Panc1 (cell line): ENCODE results near the gene DCC.

ENCODE experiments used
- TCF7L2 ChIP-seq: IDR thresholded peaks from 2 replicates; pipeline ENCODE4 v1.6.1; 2011; ENCODE audit warnings: mild to moderate bottlenecking, low read depth, low read length, inconsistent platforms
- TF ChIP-seq, protein P1 (sequence below): fragments of 450-650 bp; IDR thresholded peaks from 2 replicates; pipeline ENCODE4 v1.5.1; 2017; ENCODE audit warnings: mild to moderate bottlenecking
- TF ChIP-seq, protein P2 (sequence below), 2 experiments: IDR thresholded peaks; 2 replicates each; pipeline ENCODE4 v1.6.1; 2011 to 2012; ENCODE audit warnings: low read depth in 2 of 2, control low read depth in 1 of 2, low read length in 1 of 2, mild to moderate bottlenecking in 1 of 2, moderate library complexity in 1 of 2; ENCODE audit not compliant: insufficient read depth in 1 of 2

DNA sequence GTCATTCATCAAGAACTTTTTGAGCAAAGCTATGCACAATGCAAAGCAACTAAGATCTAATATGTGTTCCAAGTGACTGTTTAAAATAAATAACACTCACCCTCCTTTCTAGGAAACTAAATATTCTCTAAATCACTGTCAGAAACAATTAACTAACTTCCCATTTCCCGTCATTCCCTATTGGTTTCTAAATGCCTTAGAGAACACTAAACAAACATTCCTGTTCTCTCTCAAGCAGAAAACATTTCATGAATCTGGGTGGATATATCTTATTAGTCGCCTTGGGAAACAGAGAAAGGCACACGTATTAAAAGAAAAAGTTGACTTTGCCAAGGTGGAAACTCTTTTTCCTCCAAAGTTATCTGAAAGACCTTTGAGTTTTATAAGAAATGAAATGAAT is 1149.3 kb downstream of the DCC start:
- TF ChIP-seq, protein P1, sequence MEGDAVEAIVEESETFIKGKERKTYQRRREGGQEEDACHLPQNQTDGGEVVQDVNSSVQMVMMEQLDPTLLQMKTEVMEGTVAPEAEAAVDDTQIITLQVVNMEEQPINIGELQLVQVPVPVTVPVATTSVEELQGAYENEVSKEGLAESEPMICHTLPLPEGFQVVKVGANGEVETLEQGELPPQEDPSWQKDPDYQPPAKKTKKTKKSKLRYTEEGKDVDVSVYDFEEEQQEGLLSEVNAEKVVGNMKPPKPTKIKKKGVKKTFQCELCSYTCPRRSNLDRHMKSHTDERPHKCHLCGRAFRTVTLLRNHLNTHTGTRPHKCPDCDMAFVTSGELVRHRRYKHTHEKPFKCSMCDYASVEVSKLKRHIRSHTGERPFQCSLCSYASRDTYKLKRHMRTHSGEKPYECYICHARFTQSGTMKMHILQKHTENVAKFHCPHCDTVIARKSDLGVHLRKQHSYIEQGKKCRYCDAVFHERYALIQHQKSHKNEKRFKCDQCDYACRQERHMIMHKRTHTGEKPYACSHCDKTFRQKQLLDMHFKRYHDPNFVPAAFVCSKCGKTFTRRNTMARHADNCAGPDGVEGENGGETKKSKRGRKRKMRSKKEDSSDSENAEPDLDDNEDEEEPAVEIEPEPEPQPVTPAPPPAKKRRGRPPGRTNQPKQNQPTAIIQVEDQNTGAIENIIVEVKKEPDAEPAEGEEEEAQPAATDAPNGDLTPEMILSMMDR: no peak
- TF ChIP-seq, protein P2, sequence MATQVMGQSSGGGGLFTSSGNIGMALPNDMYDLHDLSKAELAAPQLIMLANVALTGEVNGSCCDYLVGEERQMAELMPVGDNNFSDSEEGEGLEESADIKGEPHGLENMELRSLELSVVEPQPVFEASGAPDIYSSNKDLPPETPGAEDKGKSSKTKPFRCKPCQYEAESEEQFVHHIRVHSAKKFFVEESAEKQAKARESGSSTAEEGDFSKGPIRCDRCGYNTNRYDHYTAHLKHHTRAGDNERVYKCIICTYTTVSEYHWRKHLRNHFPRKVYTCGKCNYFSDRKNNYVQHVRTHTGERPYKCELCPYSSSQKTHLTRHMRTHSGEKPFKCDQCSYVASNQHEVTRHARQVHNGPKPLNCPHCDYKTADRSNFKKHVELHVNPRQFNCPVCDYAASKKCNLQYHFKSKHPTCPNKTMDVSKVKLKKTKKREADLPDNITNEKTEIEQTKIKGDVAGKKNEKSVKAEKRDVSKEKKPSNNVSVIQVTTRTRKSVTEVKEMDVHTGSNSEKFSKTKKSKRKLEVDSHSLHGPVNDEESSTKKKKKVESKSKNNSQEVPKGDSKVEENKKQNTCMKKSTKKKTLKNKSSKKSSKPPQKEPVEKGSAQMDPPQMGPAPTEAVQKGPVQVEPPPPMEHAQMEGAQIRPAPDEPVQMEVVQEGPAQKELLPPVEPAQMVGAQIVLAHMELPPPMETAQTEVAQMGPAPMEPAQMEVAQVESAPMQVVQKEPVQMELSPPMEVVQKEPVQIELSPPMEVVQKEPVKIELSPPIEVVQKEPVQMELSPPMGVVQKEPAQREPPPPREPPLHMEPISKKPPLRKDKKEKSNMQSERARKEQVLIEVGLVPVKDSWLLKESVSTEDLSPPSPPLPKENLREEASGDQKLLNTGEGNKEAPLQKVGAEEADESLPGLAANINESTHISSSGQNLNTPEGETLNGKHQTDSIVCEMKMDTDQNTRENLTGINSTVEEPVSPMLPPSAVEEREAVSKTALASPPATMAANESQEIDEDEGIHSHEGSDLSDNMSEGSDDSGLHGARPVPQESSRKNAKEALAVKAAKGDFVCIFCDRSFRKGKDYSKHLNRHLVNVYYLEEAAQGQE (IDR thresholded peaks at IDR 0.05; ENCODE audit: insufficient read depth in 1 of 2, low read depth in 2 of 2, low read length in 1 of 2): no peak
- TF ChIP-seq TCF7L2: no peak
